GM18909 (cell line): ENCODE results near the gene BPIFA1.

Experiments used
- ATAC-seq: cut with Tn5 transposase; IDR thresholded peaks from one replicate; pipeline ENCODE4 v1.9.1; 2021; ENCODE audit warnings: mild to moderate bottlenecking; ENCODE audit not compliant: unreplicated experiment, poor library complexity

The BPIFA1 gene

DNA sequence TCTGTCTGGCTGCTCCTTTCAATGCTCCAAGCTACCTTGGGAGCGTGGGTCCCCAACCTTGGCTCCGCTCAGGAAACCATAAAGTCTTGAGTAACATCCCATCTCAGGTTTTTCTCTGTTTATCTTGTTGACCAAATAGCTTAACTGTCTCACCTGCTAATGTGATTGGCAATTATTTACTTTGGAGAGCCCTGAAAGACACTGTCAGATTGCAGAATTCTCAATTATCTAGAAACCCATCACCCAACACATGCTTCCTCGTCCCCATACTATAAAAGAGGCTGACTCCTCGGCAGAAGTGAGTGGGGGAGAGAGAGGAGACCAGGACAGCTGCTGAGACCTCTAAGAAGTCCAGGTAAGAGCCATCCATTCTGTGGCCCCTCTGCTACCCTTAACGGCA lies at the start of gene BPIFA1:
BPIFA1 (plus strand) TSS at position 301 of the 400 bp plus-strand sequence. CDS start 1,716 bp downstream, outside the sequence.
- ATAC-seq = no peak

DNA sequence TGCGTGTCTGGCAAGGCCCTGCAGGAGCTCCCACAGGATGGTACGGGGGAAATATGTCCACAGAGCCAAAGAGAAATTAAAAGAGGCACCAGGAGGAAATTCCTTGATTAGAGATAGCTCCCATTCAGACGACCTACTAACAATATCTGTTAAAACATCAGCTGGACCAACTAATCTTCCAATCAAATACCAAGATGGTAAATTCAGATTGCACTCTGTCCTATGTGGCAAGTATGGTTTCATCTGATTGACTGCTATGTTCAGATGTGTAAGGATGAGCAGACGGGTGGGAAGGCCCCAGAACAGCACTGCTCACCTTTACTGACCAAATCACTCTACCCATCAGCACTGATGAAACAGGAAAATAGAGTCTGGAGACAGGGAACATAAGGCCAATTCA lies 48.3 kb upstream of the BPIFA1 start:
- ATAC-seq = no peak

GRCh38 chr20:33188421-33188820 lies 47.4 kb upstream of the BPIFA1 start:
- no peak for ATAC-seq

DNA sequence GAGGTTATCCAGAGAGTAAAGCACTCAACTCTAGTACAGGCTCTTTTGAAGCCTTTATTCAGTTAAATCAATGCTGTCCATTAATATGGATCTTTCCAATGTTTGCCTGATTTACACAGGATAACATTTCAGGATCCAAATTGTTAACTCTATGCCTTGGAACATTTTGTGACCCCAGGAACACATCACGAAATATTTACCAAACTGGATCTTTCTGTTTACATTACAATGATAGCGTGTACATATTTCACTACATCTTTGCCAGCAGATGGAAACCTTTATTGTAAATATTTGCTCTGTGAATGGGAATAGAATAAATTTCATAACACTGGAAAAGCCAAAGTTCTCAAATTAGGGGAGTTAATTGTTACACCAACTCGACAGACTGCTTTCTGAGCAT lies 44.3 kb upstream of the BPIFA1 start:
- ATAC-seq = no peak

- no peak for ATAC-seq
These were observed 43.8 kb upstream of the BPIFA1 start for GRCh38 chr20:33191955-33192354.

DNA sequence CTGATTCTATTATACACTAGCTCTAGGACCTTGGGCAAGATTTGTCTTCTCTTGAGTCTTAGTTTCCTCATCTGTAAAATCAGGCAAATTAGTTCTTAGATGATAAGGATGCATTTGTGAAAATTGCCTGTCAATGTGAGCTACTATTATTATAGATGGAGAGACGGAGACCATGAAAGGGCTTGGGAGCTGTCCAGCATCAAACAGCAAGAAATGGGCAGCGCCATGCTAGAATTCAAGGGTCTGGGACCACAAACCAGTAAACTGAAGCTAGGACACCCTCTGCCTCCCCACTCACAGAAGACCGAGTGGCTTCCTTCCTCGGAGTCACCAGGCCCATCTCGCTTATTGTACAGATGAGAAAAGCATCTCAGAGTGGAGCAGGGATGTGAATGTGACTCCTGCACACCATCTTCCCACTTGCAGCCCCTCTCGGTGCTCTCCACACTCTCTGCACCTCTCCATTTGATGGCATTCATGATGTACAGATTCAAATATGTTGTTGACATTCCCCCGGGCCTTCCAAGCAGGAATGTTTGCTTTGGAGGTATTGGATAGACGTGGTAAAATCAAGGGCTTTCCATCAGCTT lies 42.8 kb upstream of the BPIFA1 start:
- ATAC-seq = no peak

DNA sequence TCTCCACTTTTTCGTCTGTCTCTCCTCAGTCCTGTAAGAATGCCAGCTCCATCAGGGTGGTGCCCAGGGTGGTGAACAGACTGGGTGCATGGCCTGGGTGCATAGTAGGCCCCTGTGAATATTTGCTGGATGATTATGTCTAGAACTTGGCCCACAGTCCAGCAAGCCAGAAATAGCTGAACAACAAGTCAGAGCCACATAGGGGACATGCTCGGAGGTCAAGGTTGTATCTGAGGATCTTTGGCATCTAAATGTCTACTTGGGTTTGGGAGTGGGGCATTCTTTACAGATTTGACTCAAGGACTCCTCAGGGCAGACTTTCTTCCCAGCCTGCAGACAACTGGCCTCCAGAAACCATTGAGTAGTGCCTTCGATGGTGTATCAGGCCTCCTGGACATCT lies 36.8 kb upstream of the BPIFA1 start:
- no peak for ATAC-seq

GRCh38 chr20:33202451-33202850 lies 33.3 kb upstream of the BPIFA1 start:
- no peak for ATAC-seq

DNA sequence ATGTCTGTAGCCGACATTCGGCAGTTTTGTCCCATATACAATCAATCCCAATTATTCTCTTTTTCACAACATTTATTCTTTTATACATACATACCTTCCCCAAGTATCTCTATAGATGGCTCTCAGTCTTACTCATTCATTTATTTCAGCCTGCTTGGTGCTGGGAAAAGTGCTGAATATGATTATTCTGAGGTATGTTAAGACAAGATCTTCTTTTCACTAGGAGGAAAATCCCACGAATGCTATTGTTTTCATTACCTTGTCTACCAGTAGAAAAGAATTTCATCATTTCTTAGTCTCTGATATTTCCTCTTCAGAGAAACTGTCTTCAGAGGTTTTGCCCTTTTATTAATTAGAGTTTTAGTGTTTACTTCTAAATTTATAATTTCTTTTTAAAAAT lies 32.4 kb upstream of the BPIFA1 start:
- ATAC-seq = no peak

- ATAC-seq = no peak
These were observed 26.0 kb upstream of the BPIFA1 start for GRCh38 chr20:33209789-33210188.

DNA sequence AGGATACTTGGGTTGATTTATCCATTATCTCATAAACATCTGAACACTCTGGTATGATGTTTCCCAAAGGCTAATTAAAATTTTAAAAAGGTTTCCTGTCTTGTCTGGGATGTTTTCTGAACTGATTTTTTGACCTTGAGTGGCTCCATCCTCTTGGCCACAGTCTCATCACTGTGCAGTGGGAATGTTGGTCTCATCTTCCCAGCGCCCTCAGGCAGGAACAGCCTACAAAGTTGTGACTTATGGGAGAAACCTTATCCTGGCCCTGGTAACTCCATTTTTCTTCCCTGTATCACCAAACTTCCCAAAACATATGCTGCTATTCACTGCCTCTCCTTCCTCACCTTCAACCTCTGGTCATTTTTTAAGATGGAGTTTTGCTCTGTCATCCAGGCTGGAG lies 25.4 kb upstream of the BPIFA1 start:
- no peak for ATAC-seq

DNA sequence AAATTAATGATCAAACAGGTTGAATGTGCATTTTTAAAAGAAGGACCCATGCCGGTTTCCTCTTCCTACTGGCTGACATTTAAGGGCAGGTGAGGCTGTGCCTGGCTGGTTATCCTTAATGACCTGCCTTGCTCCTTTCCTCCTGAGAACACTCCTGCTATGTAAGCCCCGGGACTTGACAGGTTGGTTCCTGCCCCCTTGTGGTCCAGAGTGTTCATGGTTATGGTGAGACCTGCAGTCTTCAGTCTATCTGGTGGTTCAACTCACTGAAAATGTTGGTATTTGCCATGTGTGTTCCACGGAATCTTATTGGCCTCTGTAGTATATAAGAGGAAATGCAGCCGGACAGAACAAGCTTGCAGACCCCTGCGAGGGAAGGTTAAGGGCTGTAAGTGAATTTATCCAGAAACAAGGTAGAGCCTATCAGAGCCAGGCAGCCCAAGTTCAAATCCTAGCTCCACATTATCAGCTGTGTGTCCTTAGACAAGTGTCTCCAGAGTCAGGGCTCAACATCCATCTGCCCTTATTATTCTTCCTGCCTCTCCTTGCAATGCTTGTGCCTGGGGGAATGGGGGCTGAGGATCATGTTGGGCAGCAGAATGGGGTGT lies 23.9 kb upstream of the BPIFA1 start:
- no peak for ATAC-seq

DNA sequence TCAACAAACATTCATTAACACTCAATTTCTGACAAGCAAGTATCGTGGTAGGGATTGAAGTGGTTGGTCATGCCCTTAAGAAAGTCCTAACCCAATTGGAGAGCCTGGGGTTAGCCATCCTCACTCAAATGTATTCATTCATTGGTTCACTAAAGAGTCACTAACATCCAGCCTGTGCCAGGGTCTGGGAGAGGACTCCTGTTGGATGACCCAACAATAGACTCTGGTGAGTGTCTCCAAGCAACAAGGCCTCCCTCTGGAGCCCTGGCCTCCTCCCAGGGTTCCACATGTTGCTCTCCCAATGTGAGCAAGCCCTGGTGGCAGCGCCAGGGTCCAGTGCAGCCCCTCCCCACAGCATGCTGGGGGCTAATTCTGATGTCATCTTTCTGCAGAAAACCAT lies 18.7 kb upstream of the BPIFA1 start, which contains the start of gene BPIFA3:
BPIFA3 (plus strand) TSS at position 301 of the 400 bp plus-strand sequence. CDS start 185 bp downstream, outside the sequence.
- no peak for ATAC-seq

DNA sequence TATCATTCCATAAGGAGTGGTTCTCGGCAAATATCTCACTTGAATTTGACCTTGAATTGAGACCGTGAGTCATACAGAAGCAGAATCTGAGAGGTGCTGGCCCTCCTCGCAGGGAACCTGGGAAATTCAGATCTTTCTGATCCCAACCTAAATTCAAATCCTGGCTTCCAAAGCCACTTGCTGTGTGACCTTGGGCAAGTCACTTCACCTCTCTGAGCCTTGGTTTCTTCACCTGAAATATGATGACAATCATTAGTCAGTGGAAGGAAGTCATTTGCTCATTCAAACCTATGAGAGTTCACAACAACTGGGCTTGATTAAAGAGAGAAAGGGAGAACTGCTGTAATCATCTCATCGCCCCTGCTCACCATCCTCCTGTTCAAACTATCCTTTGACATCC lies 11.4 kb upstream of the BPIFA1 start:
- no peak for ATAC-seq

GRCh38 chr20:33229843-33230242 lies 6.0 kb upstream of the BPIFA1 start:
- no peak for ATAC-seq

DNA sequence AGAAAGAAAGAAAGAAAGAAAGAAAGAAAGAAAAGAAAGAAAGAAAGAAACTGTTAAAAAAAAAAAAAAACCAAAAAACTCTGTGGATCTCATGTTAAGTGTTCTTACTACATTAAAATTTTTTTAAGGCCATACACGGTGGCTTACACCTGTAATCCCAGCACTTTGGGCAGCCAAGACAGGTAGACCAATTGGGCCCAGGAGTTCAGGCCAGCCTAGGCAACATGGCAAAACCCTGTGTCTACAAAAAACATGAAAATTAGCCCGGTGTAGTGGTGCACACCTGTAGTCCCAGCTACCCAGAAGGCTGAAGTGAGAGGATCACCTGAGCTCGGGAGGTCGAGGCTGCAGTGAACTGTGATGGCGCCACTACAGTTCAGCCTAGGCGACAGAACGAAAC lies 4.6 kb upstream of the BPIFA1 start:
- no peak for ATAC-seq

DNA sequence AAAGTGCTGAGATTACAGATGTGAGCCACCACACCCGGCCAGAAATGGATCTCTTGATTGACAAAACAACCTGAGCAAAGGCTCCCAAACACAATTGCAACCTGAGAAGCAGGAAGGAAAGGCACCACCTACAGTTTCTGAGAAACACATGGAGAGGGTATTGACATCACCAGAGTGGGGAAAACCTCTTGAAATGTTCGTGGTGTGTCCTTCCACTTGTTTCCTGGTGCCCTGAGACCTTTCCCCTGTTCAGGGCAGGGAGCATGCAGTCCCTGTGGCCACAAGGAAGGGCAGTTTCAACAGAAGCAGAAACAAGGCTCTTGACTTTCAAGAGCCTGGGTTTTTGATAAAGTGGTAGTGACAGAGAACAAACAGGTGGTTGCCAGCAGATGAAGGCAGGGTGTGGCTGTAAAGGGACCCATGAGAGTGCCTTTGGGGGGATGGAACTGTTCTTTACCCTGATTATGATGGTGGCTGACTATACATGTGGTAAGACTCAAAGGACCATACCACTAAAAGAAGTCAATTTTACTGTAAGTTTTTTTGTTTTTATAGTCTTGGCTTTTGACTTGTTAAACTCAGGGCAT lies 3.2 kb upstream of the BPIFA1 start:
- ATAC-seq = no peak

DNA sequence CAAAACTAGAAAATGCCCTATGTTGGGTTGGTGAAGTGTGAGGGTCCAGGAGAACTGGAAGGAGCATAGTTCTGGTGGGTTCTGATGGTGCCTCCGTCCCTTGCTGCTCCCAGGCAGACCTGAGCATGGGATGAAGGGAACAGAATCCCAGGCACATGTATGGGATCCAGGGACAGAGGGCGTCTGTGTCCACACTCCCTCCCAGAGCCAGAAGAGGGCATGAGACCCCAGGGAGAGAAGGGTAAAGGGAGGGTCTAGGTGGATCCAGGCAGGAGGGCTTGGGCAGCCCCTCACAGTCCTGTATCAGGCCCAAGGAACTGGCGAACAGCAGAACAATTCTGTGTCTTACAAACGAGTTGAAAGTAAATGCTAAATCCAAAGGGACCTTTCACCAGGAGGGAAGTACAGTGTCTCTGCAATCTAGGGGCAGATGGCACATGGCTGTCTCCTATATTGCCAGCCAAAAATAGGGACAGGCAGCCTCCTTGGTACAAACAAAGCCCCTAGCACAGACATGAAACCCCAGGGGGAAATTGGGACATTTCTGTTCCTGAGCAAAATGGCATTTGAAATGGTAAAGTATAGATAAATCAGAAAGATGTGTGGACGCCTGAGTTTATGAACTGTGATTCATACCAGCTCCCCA lies 2.5 kb upstream of the BPIFA1 start:
- ATAC-seq = no peak

DNA sequence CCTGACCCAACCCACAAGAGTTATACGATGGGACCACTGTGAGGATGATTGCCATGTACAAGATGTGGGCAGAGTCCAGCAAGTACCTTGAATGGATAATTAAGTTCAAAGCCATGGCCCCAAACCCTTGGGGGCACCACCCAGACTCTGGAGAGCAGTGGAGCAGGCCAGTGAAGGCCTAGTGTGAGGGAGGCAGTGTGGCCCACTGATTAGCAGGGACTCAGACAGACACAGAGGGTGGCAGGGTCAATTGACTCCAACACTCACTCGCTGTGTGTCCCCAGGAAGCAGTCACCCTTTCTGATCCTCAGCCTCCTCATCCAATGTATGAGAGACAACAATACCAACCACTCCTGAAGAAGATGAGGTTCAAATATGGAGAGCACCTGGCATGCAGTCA lies 1.7 kb upstream of the BPIFA1 start:
- ATAC-seq = no peak

GRCh38 chr20:33236351-33236750 lies 555 bp downstream of the BPIFA1 start:
- no peak for ATAC-seq

DNA sequence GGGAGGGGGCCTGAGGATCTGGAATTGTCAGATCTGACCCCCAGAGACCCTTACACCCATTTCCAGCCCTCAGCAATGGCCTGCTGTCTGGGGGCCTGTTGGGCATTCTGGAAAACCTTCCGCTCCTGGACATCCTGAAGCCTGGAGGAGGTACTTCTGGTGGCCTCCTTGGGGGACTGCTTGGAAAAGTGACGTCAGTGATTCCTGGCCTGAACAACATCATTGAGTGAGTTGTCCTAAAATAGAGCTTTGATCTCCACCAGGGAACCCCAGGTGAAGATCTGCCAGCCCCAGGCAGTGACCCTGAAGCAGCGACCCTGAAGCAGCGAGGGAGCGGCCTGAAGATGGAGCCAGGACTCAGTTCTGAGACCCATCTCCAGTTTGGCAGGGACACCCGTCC lies 2.2 kb downstream of the BPIFA1 start:
- no peak for ATAC-seq
